PC-3 (cell line): Measurements from ENCODE around the gene ROR1. TPM values are rescaled to one million over a fixed set of nuclear protein-coding genes. Genes with fewer than 3 reads are reported as not detected.

Source experiments
- ATAC-seq: fragments of 200-7000 bp; cut with Tn5 transposase; 2 replicates; pipeline ENCODE4 v1.9.1; 2020; ENCODE audit warnings: mild to moderate bottlenecking, moderate library complexity
- BruUV-seq: library from RNA; stranded (reverse); fragments of 400-500 nt; replicated peaks from 2 replicates; lab custom pipeline; 2021; lab: Mats Ljungman, UMichigan
- CTCF ChIA-PET: fragments of 300-600 bp; sonication (Branson Sonifier 250); formaldehyde crosslinking; loops from one replicate; lab custom pipeline; 2022; ENCODE audit warnings: antibody characterized with exemption; lab: Charles Lee
- POLR2A ChIA-PET: fragments of 300-600 bp; sonication (Branson Sonifier 250); formaldehyde crosslinking; loops from one replicate; lab custom pipeline; 2022; ENCODE audit warnings: antibody characterized with exemption; ENCODE audit not compliant: unreplicated experiment; lab: Charles Lee
- DNase-seq: peaks from one replicate; pipeline ENCODE4 v3.0.0-alpha.2; 2015
- H2AFZ ChIP-seq: fragments of 300-600 bp; sonication (generic); 2 replicates; pipeline ENCODE4 v1.6.0; 2016; ENCODE audit warnings: antibody characterized with exemption, low read length
- H3F3A ChIP-seq: fragments of 300-600 bp; sonication (generic); one replicate; pipeline ENCODE4 v1.6.0; 2017; ENCODE audit warnings: antibody characterized with exemption, low read length, control low read depth, mild to moderate bottlenecking; ENCODE audit not compliant: unreplicated experiment
- H3K27ac ChIP-seq: fragments of 300-600 bp; sonication (generic); 2 replicates; pipeline ENCODE4 v1.5.1; 2016; ENCODE audit warnings: mild to moderate bottlenecking, low read length
- H3K27me3 ChIP-seq: fragments of 300-600 bp; sonication (generic); 2 replicates; pipeline ENCODE4 v1.6.1; 2016; ENCODE audit warnings: low read length, mixed read lengths
- H3K36me3 ChIP-seq: fragments of 300-600 bp; sonication (generic); 2 replicates; pipeline ENCODE4 v1.6.1; 2016; ENCODE audit warnings: low read depth, mixed run types, low read length, mixed read lengths
- H3K4me1 ChIP-seq: fragments of 300-600 bp; sonication (generic); 2 replicates; pipeline ENCODE4 v1.5.1; 2016; ENCODE audit warnings: low read length; ENCODE audit not compliant: insufficient read depth
- H3K4me2 ChIP-seq: fragments of 300-600 bp; sonication (generic); 2 replicates; pipeline ENCODE4 v1.6.0; 2016; ENCODE audit warnings: low read length
- H3K4me3 ChIP-seq: fragments of 300-600 bp; sonication (generic); 2 replicates; pipeline ENCODE4 v1.5.1; 2016; ENCODE audit warnings: mild to moderate bottlenecking, low read length, mixed read lengths
- H3K79me2 ChIP-seq: fragments of 300-600 bp; sonication (generic); 2 replicates; pipeline ENCODE4 v1.6.1; 2017; ENCODE audit warnings: low read length, mixed read lengths
- H3K9ac ChIP-seq: fragments of 300-600 bp; sonication (generic); 2 replicates; pipeline ENCODE4 v1.6.0; 2016; ENCODE audit warnings: mild to moderate bottlenecking, low read length
- H3K9me2 ChIP-seq: fragments of 300-600 bp; sonication (generic); replicated peaks from 2 replicates; pipeline ENCODE4 v1.6.1; 2016; ENCODE audit warnings: mixed run types, low read length, mixed read lengths
- H3K9me3 ChIP-seq: fragments of 300-600 bp; sonication (generic); 2 replicates; pipeline ENCODE4 v1.6.1; 2016; ENCODE audit warnings: low read length, mixed read lengths
- H4K20me1 ChIP-seq: fragments of 300-600 bp; sonication (generic); 2 replicates; pipeline ENCODE4 v1.6.1; 2016; ENCODE audit warnings: low read length, mixed read lengths
- EZH2 ChIP-seq: fragments of 300-600 bp; sonication (generic); IDR thresholded peaks from one replicate; pipeline ENCODE4 v1.6.1; 2017; ENCODE audit warnings: antibody characterized with exemption, mild to moderate bottlenecking, low read length; ENCODE audit not compliant: unreplicated experiment
- EZH2phosphoT487 ChIP-seq: fragments of 300-600 bp; sonication (generic); IDR thresholded peaks from 2 replicates; pipeline ENCODE4 v1.6.1; 2018; ENCODE audit warnings: mild to moderate bottlenecking, antibody characterized with exemption, low read length, borderline replicate concordance
- intact Hi-C: fragments of 100-400 bp; cut with micrococcal nuclease; formaldehyde crosslinking; loops from 2 replicates; pipeline ENCODE4 v1.9.0; 2023
- total RNA-seq: library from RNA; depleted of rRNA; stranded (reverse); fragments of >200 nt; gene quantifications from 2 replicates; pipeline ENCODE4 v1.2.3, GENCODE V29; 2014
- TF ChIP-seq, protein P1 (sequence below): fragments of 300-600 bp; sonication (generic); conservative IDR thresholded peaks from 2 replicates; pipeline ENCODE4 v1.5.1; 2017; ENCODE audit warnings: antibody characterized with exemption, low read depth, mild to moderate bottlenecking, low read length

Gene ROR1
- total RNA-seq, 1 experiment from 2014 or later: 16.5 TPM

DNA sequence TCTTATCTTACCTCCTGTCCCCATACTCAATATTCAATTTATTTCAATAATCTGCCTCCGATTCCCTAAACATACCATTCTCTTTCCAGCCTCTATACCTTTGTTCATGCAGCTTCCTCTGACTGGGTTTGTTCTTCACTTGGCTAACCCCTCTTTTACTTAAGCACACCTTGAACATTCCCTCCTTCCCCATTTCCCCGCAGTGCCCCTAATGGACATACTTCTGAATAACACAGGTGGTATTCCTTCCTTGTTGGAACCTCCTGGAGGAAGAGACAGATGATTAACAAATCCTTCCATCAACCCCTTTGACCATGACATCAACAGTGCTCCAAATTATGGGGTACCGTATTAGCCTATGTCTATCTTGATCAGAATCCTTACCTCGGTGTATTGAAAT is 239.6 kb downstream of the ROR1 start:
- Histone ChIP-seq H3K27me3 (no peaks in the 10 kb centered on the region), H2AFZ (no peak overlapping the region), H4K20me1 (no peaks in the 10 kb centered on the region), H3K27ac (no peak overlapping the region), H3K4me3 (no peak overlapping the region), H3K36me3 (peaks cover 3% of the 10 kb centered on the region; the same call in 1 of the 2 replicates), H3K9ac (no peak overlapping the region), H3K9me3 (no peaks in the 10 kb centered on the region), H3K79me2 (no peaks in the 10 kb centered on the region), H3K9me2 (no peaks in the 10 kb centered on the region), H3K4me2 (no peak overlapping the region), H3K4me1 (peaks cover 11% of the 10 kb centered on the region), H3F3A (no peaks in the 10 kb centered on the region)
- BruUV-seq: no TSS peak
- DNase-seq: no peak
- TF ChIP-seq EZH2: no peak
- TF ChIP-seq, protein P1, sequence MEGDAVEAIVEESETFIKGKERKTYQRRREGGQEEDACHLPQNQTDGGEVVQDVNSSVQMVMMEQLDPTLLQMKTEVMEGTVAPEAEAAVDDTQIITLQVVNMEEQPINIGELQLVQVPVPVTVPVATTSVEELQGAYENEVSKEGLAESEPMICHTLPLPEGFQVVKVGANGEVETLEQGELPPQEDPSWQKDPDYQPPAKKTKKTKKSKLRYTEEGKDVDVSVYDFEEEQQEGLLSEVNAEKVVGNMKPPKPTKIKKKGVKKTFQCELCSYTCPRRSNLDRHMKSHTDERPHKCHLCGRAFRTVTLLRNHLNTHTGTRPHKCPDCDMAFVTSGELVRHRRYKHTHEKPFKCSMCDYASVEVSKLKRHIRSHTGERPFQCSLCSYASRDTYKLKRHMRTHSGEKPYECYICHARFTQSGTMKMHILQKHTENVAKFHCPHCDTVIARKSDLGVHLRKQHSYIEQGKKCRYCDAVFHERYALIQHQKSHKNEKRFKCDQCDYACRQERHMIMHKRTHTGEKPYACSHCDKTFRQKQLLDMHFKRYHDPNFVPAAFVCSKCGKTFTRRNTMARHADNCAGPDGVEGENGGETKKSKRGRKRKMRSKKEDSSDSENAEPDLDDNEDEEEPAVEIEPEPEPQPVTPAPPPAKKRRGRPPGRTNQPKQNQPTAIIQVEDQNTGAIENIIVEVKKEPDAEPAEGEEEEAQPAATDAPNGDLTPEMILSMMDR: no peak
- TF ChIP-seq EZH2phosphoT487: no peak
- ChIA-PET CTCF (no interaction called here), POLR2A (no interaction called here)
- no peak for ATAC-seq
- intact Hi-C loops: no loop called here

DNA sequence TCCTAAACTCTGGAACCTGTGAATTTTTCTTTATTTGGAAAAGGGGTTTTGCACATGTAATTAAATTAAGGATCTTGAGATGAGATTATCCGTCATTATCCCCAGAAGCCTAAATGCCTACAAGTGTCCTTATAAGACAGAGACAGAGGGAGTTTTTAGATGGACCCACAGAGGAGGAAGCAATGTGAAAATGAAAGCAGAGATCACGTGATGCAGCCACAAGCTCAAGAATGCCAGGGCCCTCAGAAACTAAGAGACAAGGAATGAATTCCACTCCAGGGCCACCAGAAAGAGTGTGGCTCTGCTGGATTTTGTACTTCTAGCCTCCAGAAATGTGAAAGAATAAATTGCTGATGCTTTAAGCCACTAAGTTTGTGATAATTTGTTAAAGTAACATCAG is 246.0 kb downstream of the ROR1 start:
- ATAC-seq (no peak), DNase-seq (no peak)
- ChIA-PET CTCF (no interaction called here), POLR2A (interaction anchor here (0.5 kb wide), 1 partner anchor 64 kb away, joined by 3 read pairs; no protein-coding TSS in a partner anchor)
- H3K36me3 ChIP-seq: no peaks in the 10 kb centered on the region
- no TSS peak for BruUV-seq
- no peaks in the 10 kb centered on the region for H3K9me2 ChIP-seq
- H2AFZ ChIP-seq: no peak overlapping the region
- H3K4me2 ChIP-seq: no peak overlapping the region
- no peaks in the 10 kb centered on the region for H3K4me1 ChIP-seq
- intact Hi-C loops: no loop called here
- no peaks in the 10 kb centered on the region for H4K20me1 ChIP-seq
- no peak for TF ChIP-seq EZH2
- no peaks in the 10 kb centered on the region for H3K27me3 ChIP-seq
- H3K79me2 ChIP-seq: no peaks in the 10 kb centered on the region
- no peaks in the 10 kb centered on the region for H3F3A ChIP-seq
- no peaks in the 10 kb centered on the region for H3K9me3 ChIP-seq
- no peak overlapping the region for H3K4me3 ChIP-seq
- no peak overlapping the region for H3K9ac ChIP-seq
- no peak overlapping the region for H3K27ac ChIP-seq

DNA sequence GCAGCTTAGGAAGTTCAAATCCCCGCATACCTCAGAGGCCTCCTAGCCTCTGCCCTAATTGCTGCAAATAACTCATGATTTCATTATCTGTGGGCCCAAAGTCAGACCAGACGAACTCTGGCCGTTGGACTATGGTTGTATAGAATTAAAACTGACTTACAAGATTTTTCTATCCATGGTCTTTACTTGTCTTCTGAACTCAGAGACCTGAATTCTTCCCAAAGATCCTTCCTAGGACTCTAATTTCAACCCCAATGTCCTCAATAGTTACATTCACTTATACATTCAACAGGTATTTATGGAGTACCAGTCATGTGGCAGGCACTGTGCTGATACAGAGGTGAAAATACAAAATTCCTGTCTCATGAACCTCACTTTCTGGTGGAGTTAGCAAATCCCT is 247.2 kb downstream of the ROR1 start:
- Histone ChIP-seq H3K79me2 (no peaks in the 10 kb centered on the region), H3K9me3 (no peaks in the 10 kb centered on the region), H3K4me3 (no peak overlapping the region), H3K4me2 (no peak overlapping the region), H3K4me1 (no peaks in the 10 kb centered on the region), H4K20me1 (no peaks in the 10 kb centered on the region), H3F3A (no peaks in the 10 kb centered on the region), H2AFZ (no peak overlapping the region), H3K36me3 (no peaks in the 10 kb centered on the region), H3K27ac (no peak overlapping the region), H3K9ac (no peak overlapping the region), H3K27me3 (no peaks in the 10 kb centered on the region), H3K9me2 (no peaks in the 10 kb centered on the region)
- intact Hi-C loops: no loop called here
- no TSS peak for BruUV-seq
- TF ChIP-seq EZH2 (no peak), EZH2phosphoT487 (no peak)
- TF ChIP-seq, protein P1: no peak
- DNase-seq: no peak
- ChIA-PET CTCF (no interaction called here), POLR2A (no interaction called here)
- ATAC-seq: no peak
